Endothelial cell of umbilical vein (primary cell): ENCODE data around the gene TWF2. TPM values are rescaled to one million over a fixed set of nuclear protein-coding genes. Genes with fewer than 3 reads are reported as not detected.

Source experiments
- BruUV-seq: library from RNA; stranded (reverse); fragments of 400-500 nt; replicated peaks from 2 replicates; lab custom pipeline; 2021; lab: Mats Ljungman, UMichigan
- CTCF ChIA-PET: fragments of 300-600, 350-600 bp; sonication (Branson Sonifier 250); formaldehyde crosslinking; loops from one replicate; lab custom pipeline; 2021; ENCODE audit warnings: antibody characterized with exemption, inconsistent platforms; lab: Charles Lee
- POLR2A ChIA-PET: fragments of 300-600, 350-600 bp; sonication (Branson Sonifier 250); formaldehyde crosslinking; loops from one replicate; lab custom pipeline; 2021; ENCODE audit warnings: antibody characterized with exemption, inconsistent platforms; lab: Charles Lee
- DNase-seq: peaks from one replicate; pipeline ENCODE4 v3.0.0-alpha.2; 2011; ENCODE audit warnings: low read depth, low spot score
- FAIRE-seq: peaks from 2 replicates; lab custom pipeline; 2011; peaks lifted over from hg19 to GRCh38; lab: Jason Lieb, UNC
- H2AFZ ChIP-seq: 2 replicates; pipeline ENCODE4 v1.6.0; 2012; ENCODE audit warnings: low read depth, low read length, control low read depth, inconsistent platforms
- H3K27ac ChIP-seq: 2 replicates; pipeline ENCODE4 v1.5.1; 2011; ENCODE audit warnings: low read depth, mild to moderate bottlenecking, control low read depth, low read length, moderate library complexity; ENCODE audit not compliant: insufficient read depth
- H3K27me3 ChIP-seq, 2 experiments: 2 replicates each; pipeline versions ENCODE4 v1.6.0 to v1.6.1; 2011; ENCODE audit warnings: low read length in 2 of 2, mixed read lengths in 1 of 2; ENCODE audit not compliant: control insufficient read depth in 2 of 2, insufficient read depth in 2 of 2
- H3K36me3 ChIP-seq, 2 experiments: 2 replicates in 1 of 2; 3 replicates in 1 of 2; pipeline ENCODE4 v1.5.1; 2011; ENCODE audit warnings: low read length in 2 of 2, mild to moderate bottlenecking in 1 of 2, moderate library complexity in 1 of 2; ENCODE audit not compliant: control insufficient read depth in 2 of 2, insufficient read depth in 2 of 2; ENCODE audit errors: extremely low read depth in 1 of 2
- H3K4me1 ChIP-seq: 3 replicates; pipeline ENCODE4 v1.5.1; 2011; ENCODE audit warnings: mild to moderate bottlenecking, low read length; ENCODE audit not compliant: control insufficient read depth, insufficient read depth; ENCODE audit errors: extremely low read depth
- H3K4me2 ChIP-seq: 2 replicates; pipeline ENCODE4 v1.6.1; 2011; ENCODE audit warnings: low read length, control low read depth, mixed read lengths; ENCODE audit not compliant: insufficient read depth
- H3K4me3 ChIP-seq, 3 experiments: fragments of 200-600 bp in 1 of 3; sonication (generic), shearing (Covaris generic) in 1 of 3; replicated peaks in 1 of 3; 2 replicates each; pipeline ENCODE4 v1.5.1; 2011 to 2016; ENCODE audit warnings: control low read depth in 3 of 3, low read length in 3 of 3, mild to moderate bottlenecking in 2 of 3, inconsistent platforms in 1 of 3, low read depth in 1 of 3, moderate library complexity in 1 of 3; ENCODE audit not compliant: insufficient read depth in 1 of 3
- H3K79me2 ChIP-seq: 2 replicates; pipeline ENCODE4 v1.6.0; 2012; ENCODE audit warnings: low read length, inconsistent platforms; ENCODE audit not compliant: control insufficient read depth, insufficient read depth
- H3K9ac ChIP-seq: replicated peaks from 2 replicates; pipeline ENCODE3; 2011; ENCODE audit warnings: low read length, control low read depth; ENCODE audit not compliant: insufficient read depth; ENCODE audit errors: extremely low read depth
- H3K9me1 ChIP-seq: replicated peaks from 3 replicates; pipeline ENCODE4 v1.6.0; 2011; ENCODE audit warnings: mild to moderate bottlenecking, low read length; ENCODE audit not compliant: control insufficient read depth, insufficient read depth; ENCODE audit errors: extremely low read depth
- H3K9me3 ChIP-seq: replicated peaks from 2 replicates; pipeline ENCODE4 v1.5.1; 2012; ENCODE audit warnings: low read length, inconsistent platforms; ENCODE audit not compliant: control insufficient read depth, insufficient read depth
- H4K20me1 ChIP-seq: replicated peaks from 2 replicates; pipeline ENCODE3; 2011; ENCODE audit warnings: mild to moderate bottlenecking, low read length; ENCODE audit not compliant: control insufficient read depth, insufficient read depth; ENCODE audit errors: extremely low read depth
- EZH2 ChIP-seq: IDR thresholded peaks from 2 replicates; pipeline ENCODE4 v1.6.1; 2012; ENCODE audit warnings: borderline replicate concordance, low read depth, mild to moderate bottlenecking, moderate library complexity, low read length, inconsistent platforms; ENCODE audit not compliant: severe bottlenecking
- FOS ChIP-seq: IDR thresholded peaks from 2 replicates; pipeline ENCODE4 v1.6.1; 2011; ENCODE audit warnings: mild to moderate bottlenecking, low read length, moderate library complexity, borderline replicate concordance; ENCODE audit not compliant: insufficient read depth
- GATA2 ChIP-seq: IDR thresholded peaks from 2 replicates; pipeline ENCODE4 v1.7.0; 2011; ENCODE audit warnings: low read depth, mild to moderate bottlenecking, moderate library complexity, mixed read lengths, low read length; ENCODE audit not compliant: insufficient read length, insufficient read depth
- JUN ChIP-seq: IDR thresholded peaks from 2 replicates; pipeline ENCODE4 v1.6.1; 2011; ENCODE audit warnings: borderline replicate concordance, low read depth; ENCODE audit not compliant: insufficient read length, insufficient read depth
- POLR2A ChIP-seq: IDR thresholded peaks from 2 replicates; pipeline ENCODE4 v1.6.1; 2012; ENCODE audit warnings: low read depth, mild to moderate bottlenecking, control low read depth, low read length
- POLR2AphosphoS5 ChIP-seq: IDR thresholded peaks from 2 replicates; pipeline ENCODE4 v1.6.1; 2012; ENCODE audit warnings: low read depth, mild to moderate bottlenecking, control low read depth, low read length, moderate library complexity; ENCODE audit not compliant: insufficient read depth
- dilution Hi-C: fragments of 300-500 bp; cut with MboI; formaldehyde crosslinking; loops from one replicate; pipeline ENCODE4 v1.15.0; 2019; ENCODE audit warnings: low sequenced_read_pairs; ENCODE audit not compliant: extremely low pct_ligation_motif_present
- intact Hi-C: fragments of 100-400 bp; cut with micrococcal nuclease; formaldehyde crosslinking; loops from one replicate; pipeline ENCODE4 v1.10.0; 2022
- polyA plus RNA-seq, 4 experiments: library from polyadenylated mRNA; depleted of rRNA in 3 of 4; stranded (reverse) in 3 of 4; unstranded in 1 of 4; fragments of >200 nt; gene quantifications; 2 replicates each; pipeline versions ENCODE4 v1.2.1 to v1.2.3, GENCODE V29; 2011 to 2012; ENCODE audit warnings: missing spikeins in 1 of 4
- total RNA-seq: library from RNA; stranded (reverse); gene quantifications from 2 replicates; pipeline ENCODE4 v1.2.3, GENCODE V29; 2021
- TF ChIP-seq, protein P1 (sequence below), 2 donors: IDR thresholded peaks; 1 replicate in 1 of 2; 2 replicates in 1 of 2; pipeline ENCODE4 v1.5.1; 2011; ENCODE audit warnings: low read length in 2 of 2, mild to moderate bottlenecking in 2 of 2, moderate library complexity in 2 of 2, control low read depth in 1 of 2, inconsistent platforms in 1 of 2, low read depth in 1 of 2; ENCODE audit not compliant: insufficient read depth in 1 of 2; ENCODE audit errors: extremely low read depth in 1 of 2
- TF ChIP-seq, protein P2 (sequence below): IDR thresholded peaks from 2 replicates; pipeline ENCODE4 v1.6.1; 2011; ENCODE audit not compliant: insufficient read depth, insufficient read length

Gene TWF2
- total and polyA plus RNA-seq, 2 donors (not counting 3 experiments of a cell fraction or from before 2014, with no cell fraction given): 82.9 to 134 TPM

DNA sequence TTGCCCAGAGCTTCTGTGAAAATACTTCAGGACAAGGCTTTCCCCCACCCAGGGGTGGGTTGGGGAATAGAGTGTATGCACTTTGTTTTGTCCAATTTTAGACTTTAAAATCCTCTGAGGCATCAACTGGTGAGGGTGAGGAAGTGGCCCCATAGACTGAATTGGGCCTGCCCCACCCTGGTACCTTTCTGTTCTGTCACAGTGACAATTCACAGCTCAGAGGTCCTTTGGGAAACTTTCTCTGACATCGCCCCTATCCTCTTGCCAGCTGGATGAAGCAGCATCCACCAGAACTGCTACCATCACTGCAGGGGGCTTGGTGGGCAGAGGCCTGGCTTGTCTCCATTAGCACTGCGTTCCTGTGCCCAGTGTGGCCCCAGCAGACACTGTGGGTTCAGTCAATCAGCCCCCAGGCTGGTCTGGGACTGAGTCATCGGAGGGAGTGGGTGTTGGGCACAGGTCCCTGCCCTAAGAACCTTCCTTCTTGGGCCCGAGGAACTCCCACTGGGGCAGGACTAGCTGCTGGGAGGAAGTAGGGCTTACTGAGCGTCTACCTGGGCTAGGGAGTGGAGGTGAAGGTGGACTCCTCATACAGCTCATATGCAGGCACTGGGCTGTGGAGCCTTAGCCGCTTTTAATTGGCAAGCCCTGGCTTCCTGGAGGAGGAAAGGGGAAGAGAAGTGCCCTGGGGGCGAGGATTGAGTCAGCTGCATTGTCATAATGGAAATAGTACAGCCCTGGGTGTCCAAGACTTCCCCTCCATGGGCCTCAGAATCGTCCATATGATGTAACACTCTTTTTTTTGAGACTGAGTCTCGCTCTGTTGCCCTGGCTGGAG, 5.1 kb upstream of the TWF2 start:
- Histone ChIP-seq H3K27me3 (no peaks in the 10 kb centered on the region), H3K79me2 (peaks cover 9% of the 10 kb centered on the region), H3K36me3 (peaks cover 0 to 4% of the 10 kb centered on the region in 2 experiments), H3K4me1 (peaks cover 29% of the 10 kb centered on the region), H3K9me3 (no peaks in the 10 kb centered on the region), H2AFZ (peak overlapping the region; percentile 11), H4K20me1 (no peaks in the 10 kb centered on the region), H3K27ac (peak overlapping the region; percentile 2), H3K9ac (no peak overlapping the region), H3K4me2 (no peak overlapping the region), H3K9me1 (no peaks in the 10 kb centered on the region), H3K4me3 (no peak overlapping the region)
- no TSS peak for BruUV-seq
- POLR2A ChIA-PET: no interaction called here
- TF ChIP-seq FOS (peak; percentile 46), GATA2 (no peak), POLR2A (no peak), EZH2 (no peak), POLR2AphosphoS5 (peak; percentile 24), JUN (no peak)
- TF ChIP-seq, protein P1, sequence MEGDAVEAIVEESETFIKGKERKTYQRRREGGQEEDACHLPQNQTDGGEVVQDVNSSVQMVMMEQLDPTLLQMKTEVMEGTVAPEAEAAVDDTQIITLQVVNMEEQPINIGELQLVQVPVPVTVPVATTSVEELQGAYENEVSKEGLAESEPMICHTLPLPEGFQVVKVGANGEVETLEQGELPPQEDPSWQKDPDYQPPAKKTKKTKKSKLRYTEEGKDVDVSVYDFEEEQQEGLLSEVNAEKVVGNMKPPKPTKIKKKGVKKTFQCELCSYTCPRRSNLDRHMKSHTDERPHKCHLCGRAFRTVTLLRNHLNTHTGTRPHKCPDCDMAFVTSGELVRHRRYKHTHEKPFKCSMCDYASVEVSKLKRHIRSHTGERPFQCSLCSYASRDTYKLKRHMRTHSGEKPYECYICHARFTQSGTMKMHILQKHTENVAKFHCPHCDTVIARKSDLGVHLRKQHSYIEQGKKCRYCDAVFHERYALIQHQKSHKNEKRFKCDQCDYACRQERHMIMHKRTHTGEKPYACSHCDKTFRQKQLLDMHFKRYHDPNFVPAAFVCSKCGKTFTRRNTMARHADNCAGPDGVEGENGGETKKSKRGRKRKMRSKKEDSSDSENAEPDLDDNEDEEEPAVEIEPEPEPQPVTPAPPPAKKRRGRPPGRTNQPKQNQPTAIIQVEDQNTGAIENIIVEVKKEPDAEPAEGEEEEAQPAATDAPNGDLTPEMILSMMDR (IDR thresholded peaks at IDR 0.05; ENCODE audit: extremely low read depth in 1 of 2, insufficient read depth in 1 of 2, low read depth in 1 of 2, low read length in 2 of 2): no peak
- TF ChIP-seq, protein P2, sequence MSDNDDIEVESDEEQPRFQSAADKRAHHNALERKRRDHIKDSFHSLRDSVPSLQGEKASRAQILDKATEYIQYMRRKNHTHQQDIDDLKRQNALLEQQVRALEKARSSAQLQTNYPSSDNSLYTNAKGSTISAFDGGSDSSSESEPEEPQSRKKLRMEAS: no peak
- CTCF ChIA-PET: interaction anchor here (0.7 to 0.8 kb wide), 3 partner anchors 12 to 35 kb away, joined by 3 read pairs; partner anchors contain the start of gene WDR82
- DNase-seq (peak; percentile 62), FAIRE-seq (peak; percentile 83)
- dilution Hi-C loops (no loop called here), intact Hi-C loops (no loop called here)
